ENCODE data around the gene STK11IP. TPM values are rescaled to one million over a fixed set of nuclear protein-coding genes. Genes with fewer than 3 reads are reported as not detected.

Gene STK11IP
- total and polyA plus RNA-seq, 2 of the 13 experiments (the other 11 are each of a cell fraction or from before 2014, with no cell fraction given): 12.8 to 24.0 TPM

DNA sequence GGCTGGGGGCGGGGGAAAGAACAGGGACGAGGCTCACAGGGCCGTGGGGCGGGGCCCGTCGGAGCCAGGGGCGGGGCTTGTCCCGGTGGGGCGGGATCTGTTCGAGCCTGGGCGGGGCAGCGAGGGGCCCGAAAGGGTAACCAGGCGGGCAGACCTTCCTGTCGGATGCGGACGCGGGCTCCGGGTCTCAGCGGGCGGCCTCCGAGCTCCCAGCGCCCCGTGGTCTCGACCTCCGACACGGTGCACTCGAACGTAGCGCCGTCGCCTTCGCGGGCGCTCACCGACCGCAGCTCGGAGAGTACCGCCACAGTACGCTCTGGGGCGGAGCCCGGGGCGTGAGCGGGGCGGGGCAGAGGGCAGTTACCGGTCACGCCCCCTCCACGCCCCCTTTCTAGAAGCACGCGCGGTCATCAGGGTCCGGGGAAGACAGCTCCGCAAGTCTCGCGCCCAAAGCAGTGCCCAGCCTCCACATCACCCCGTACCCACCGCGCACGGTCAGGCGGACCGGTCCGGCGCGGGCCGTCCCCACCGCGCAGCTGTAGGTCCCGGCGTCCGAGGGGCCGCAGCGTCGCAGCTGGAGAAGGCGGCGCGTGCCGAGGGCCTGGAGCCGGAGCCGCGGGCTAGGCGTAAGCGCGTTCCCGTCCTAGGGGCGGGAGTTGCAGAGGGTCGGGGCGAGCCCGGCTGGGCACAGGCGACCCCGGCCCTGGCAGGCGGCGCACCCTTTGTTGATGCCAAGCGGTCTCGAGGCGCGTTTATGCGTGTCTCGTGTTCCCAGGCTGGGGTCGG, 45.1 kb upstream of the STK11IP start (continued):
- TF ChIP-seq SIX4 (CRISPR knock-in tag; IDR thresholded peaks at IDR 0.05): no peak; the same call in 1 of the 2 replicates
- peak; percentile 12; the same call in 1 of the 2 replicates for TF ChIP-seq NR2F2 (IDR thresholded peaks at IDR 0.05; ENCODE audit: borderline replicate concordance, low read depth)
- TF ChIP-seq, protein P1, sequence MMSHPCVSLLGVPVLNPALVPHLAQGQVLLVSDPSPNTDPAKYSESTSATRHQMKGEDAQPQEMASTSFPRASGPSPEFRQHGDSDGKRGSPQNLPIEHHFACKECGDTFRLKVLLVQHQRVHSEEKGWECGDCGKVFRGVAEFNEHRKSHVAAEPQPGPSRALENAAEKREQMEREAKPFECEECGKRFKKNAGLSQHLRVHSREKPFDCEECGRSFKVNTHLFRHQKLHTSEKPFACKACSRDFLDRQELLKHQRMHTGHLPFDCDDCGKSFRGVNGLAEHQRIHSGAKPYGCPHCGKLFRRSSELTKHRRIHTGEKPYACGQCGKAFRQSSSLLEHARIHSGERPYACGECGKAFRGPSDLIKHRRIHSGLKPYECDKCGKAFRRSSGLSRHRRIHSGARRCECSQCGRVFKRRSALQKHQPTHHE (CRISPR knock-in tag; IDR thresholded peaks at IDR 0.05; ENCODE audit: borderline replicate concordance): peak; percentile 43; the same call in 1 of the 2 replicates
- peak; percentile 37; the same call in 1 of the 2 replicates for TF ChIP-seq MAZ (IDR thresholded peaks at IDR 0.05; ENCODE audit: borderline replicate concordance, low read depth, low read length)
- TF ChIP-seq MAZ (CRISPR knock-in tag; IDR thresholded peaks at IDR 0.05; ENCODE audit: low read depth): peak; percentile 93
- TF ChIP-seq CEBPG (CRISPR knock-in tag; IDR thresholded peaks at IDR 0.05): no peak
- no peak for TF ChIP-seq ATF1 (CRISPR knock-in tag; IDR thresholded peaks at IDR 0.05)
- no peak for TF ChIP-seq ZNF10 (CRISPR knock-in tag; IDR thresholded peaks at IDR 0.05; ENCODE audit: borderline replicate concordance, low read depth)
- no peak for TF ChIP-seq ZKSCAN1 (IDR thresholded peaks at IDR 0.05; ENCODE audit: low read length)
- peak; percentile 96 for TF ChIP-seq ZNF451 (CRISPR knock-in tag; IDR thresholded peaks at IDR 0.05)
- TF ChIP-seq PHF5A (CRISPR knock-in tag; IDR thresholded peaks at IDR 0.05; ENCODE audit: low read depth, unreplicated experiment): peak; percentile 14
- TF ChIP-seq REL (CRISPR knock-in tag; conservative IDR thresholded peaks at IDR 0.05): peak; percentile 87; the same call in 1 of the 2 replicates
- peak; percentile 19; the same call in 1 of the 2 replicates for TF ChIP-seq REXO4 (CRISPR knock-in tag; IDR thresholded peaks at IDR 0.05; ENCODE audit: borderline replicate concordance)
- no peak; the same call in 1 of the 2 replicates for TF ChIP-seq ZFP37 (CRISPR knock-in tag; IDR thresholded peaks at IDR 0.05; ENCODE audit: borderline replicate concordance)
- TF ChIP-seq, protein P2, sequence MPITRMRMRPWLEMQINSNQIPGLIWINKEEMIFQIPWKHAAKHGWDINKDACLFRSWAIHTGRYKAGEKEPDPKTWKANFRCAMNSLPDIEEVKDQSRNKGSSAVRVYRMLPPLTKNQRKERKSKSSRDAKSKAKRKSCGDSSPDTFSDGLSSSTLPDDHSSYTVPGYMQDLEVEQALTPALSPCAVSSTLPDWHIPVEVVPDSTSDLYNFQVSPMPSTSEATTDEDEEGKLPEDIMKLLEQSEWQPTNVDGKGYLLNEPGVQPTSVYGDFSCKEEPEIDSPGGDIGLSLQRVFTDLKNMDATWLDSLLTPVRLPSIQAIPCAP (CRISPR knock-in tag; IDR thresholded peaks at IDR 0.05; ENCODE audit: low read depth): 0 out of 2 replicates have a peak, but pooled peaks have one; percentile 81
- no peak for TF ChIP-seq CREM (IDR thresholded peaks at IDR 0.05)
- no peak for TF ChIP-seq CREM (CRISPR knock-in tag; IDR thresholded peaks at IDR 0.05)
- TF ChIP-seq MXD4 (CRISPR knock-in tag; IDR thresholded peaks at IDR 0.05): peak; percentile 77
- TF ChIP-seq ZNF780A (CRISPR knock-in tag; IDR thresholded peaks at IDR 0.05): 0 out of 2 replicates have a peak, but pooled peaks have one; percentile 47
- TF ChIP-seq HMG20B (CRISPR knock-in tag; conservative IDR thresholded peaks at IDR 0.05): no peak
- TF ChIP-seq, protein P3, sequence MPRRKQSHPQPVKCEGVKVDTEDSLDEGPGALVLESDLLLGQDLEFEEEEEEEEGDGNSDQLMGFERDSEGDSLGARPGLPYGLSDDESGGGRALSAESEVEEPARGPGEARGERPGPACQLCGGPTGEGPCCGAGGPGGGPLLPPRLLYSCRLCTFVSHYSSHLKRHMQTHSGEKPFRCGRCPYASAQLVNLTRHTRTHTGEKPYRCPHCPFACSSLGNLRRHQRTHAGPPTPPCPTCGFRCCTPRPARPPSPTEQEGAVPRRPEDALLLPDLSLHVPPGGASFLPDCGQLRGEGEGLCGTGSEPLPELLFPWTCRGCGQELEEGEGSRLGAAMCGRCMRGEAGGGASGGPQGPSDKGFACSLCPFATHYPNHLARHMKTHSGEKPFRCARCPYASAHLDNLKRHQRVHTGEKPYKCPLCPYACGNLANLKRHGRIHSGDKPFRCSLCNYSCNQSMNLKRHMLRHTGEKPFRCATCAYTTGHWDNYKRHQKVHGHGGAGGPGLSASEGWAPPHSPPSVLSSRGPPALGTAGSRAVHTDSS (CRISPR knock-in tag; conservative IDR thresholded peaks at IDR 0.05): 0 out of 2 replicates have a peak, but pooled peaks have one; percentile 75
- TF ChIP-seq, protein P4, sequence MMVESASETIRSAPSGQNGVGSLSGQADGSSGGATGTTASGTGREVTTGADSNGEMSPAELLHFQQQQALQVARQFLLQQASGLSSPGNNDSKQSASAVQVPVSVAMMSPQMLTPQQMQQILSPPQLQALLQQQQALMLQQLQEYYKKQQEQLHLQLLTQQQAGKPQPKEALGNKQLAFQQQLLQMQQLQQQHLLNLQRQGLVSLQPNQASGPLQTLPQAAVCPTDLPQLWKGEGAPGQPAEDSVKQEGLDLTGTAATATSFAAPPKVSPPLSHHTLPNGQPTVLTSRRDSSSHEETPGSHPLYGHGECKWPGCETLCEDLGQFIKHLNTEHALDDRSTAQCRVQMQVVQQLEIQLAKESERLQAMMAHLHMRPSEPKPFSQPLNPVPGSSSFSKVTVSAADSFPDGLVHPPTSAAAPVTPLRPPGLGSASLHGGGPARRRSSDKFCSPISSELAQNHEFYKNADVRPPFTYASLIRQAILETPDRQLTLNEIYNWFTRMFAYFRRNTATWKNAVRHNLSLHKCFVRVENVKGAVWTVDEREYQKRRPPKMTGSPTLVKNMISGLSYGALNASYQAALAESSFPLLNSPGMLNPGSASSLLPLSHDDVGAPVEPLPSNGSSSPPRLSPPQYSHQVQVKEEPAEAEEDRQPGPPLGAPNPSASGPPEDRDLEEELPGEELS (CRISPR knock-in tag; IDR thresholded peaks at IDR 0.05): peak; percentile 55; the same call in 1 of the 2 replicates
- no peak for TF ChIP-seq MAF1 (CRISPR knock-in tag; IDR thresholded peaks at IDR 0.05; ENCODE audit: borderline replicate concordance)
- TF ChIP-seq TBL1XR1 (IDR thresholded peaks at IDR 0.05; ENCODE audit: borderline replicate concordance, low read length, partially characterized antibody): no peak

All from HepG2 (cell line).